Gastrocnemius medialis (tissue), 4 donors: ENCODE measurements around the gene ZSCAN26.

Experiments
- POLR2A ChIP-seq, 2 donors: fragments of 450-650 bp; IDR thresholded peaks; one replicate each; pipeline ENCODE4 v1.6.1; 2017; ENCODE audit warnings: antibody characterized with exemption in 2 of 2, mild to moderate bottlenecking in 2 of 2, moderate library complexity in 2 of 2
- TF ChIP-seq, protein P1 (sequence below), 5 experiments: fragments of 450-650 bp in 3 of 5; fragments of 200-600 bp in 2 of 5; sonication (generic) in 2 of 5; IDR thresholded peaks in 4 of 5; conservative IDR thresholded peaks in 1 of 5; 1 replicate in 4 of 5; 2 replicates in 1 of 5; pipeline ENCODE4 v1.5.1; 2016 to 2019; ENCODE audit warnings: antibody characterized with exemption in 5 of 5, mild to moderate bottlenecking in 3 of 5, moderate library complexity in 3 of 5

DNA sequence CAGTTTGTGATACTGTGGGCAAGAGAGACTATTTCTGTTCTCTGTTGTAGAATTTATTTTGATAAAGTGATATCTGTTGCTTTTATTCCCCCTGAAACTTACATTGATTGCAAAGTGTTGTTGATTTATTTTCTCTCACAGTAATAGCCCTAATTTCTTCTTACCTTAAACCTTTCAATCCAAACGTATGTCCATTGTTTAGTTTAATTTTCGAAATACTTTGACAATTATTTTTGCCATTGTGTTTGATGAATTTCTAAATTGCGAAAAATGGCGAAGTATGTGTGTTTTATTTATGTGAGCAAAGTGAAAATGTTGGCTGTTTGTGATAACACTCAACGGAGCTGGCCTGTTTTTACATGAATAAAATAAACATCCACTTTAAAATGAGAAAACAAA is 381 bp upstream of the ZSCAN26 start:
- TF ChIP-seq, protein P1, sequence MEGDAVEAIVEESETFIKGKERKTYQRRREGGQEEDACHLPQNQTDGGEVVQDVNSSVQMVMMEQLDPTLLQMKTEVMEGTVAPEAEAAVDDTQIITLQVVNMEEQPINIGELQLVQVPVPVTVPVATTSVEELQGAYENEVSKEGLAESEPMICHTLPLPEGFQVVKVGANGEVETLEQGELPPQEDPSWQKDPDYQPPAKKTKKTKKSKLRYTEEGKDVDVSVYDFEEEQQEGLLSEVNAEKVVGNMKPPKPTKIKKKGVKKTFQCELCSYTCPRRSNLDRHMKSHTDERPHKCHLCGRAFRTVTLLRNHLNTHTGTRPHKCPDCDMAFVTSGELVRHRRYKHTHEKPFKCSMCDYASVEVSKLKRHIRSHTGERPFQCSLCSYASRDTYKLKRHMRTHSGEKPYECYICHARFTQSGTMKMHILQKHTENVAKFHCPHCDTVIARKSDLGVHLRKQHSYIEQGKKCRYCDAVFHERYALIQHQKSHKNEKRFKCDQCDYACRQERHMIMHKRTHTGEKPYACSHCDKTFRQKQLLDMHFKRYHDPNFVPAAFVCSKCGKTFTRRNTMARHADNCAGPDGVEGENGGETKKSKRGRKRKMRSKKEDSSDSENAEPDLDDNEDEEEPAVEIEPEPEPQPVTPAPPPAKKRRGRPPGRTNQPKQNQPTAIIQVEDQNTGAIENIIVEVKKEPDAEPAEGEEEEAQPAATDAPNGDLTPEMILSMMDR (IDR thresholded peaks at IDR 0.05 in 4 of 5, conservative IDR thresholded peaks at IDR 0.05 in 1 of 5), result no peak
- no peak for TF ChIP-seq POLR2A (IDR thresholded peaks at IDR 0.05)
